Calu3 (cell line): ENCODE results near the gene JAK2. TPM values are rescaled to one million over a fixed set of nuclear protein-coding genes. Genes with fewer than 3 reads are reported as not detected.

Experiments used
- BruUV-seq: library from RNA; stranded (reverse); fragments of 400-500 nt; replicated peaks from 2 replicates; lab custom pipeline; 2021; lab: Mats Ljungman, UMichigan
- CTCF ChIA-PET: fragments of 300-600 bp; sonication (Branson Sonifier 250); formaldehyde crosslinking; loops from one replicate; lab custom pipeline; 2022; ENCODE audit warnings: antibody characterized with exemption; lab: Charles Lee
- DNase-seq: peaks from one replicate; pipeline ENCODE4 v3.0.0; 2022
- H3K27ac Mint-ChIP-seq: one replicate; pipeline ENCODE4 v1.8.0; 2022; ENCODE audit warnings: mixed read lengths; ENCODE audit not compliant: unreplicated experiment
- H3K27me3 Mint-ChIP-seq: one replicate; pipeline ENCODE4 v1.8.0; 2022; ENCODE audit warnings: mixed read lengths; ENCODE audit not compliant: unreplicated experiment
- H3K36me3 Mint-ChIP-seq: one replicate; pipeline ENCODE4 v1.8.0; 2022; ENCODE audit warnings: mild to moderate bottlenecking, moderate library complexity, mixed read lengths; ENCODE audit not compliant: insufficient read depth, unreplicated experiment
- H3K4me1 Mint-ChIP-seq: one replicate; pipeline ENCODE4 v1.8.0; 2022; ENCODE audit warnings: mild to moderate bottlenecking, low read depth, mixed read lengths; ENCODE audit not compliant: unreplicated experiment
- H3K4me3 Mint-ChIP-seq: one replicate; pipeline ENCODE4 v1.8.0; 2022; ENCODE audit warnings: mild to moderate bottlenecking, low read depth, moderate library complexity, mixed read lengths; ENCODE audit not compliant: unreplicated experiment
- H3K9me3 Mint-ChIP-seq: one replicate; pipeline ENCODE4 v1.8.0; 2022; ENCODE audit warnings: low read depth, mixed read lengths; ENCODE audit not compliant: unreplicated experiment
- CTCF ChIP-seq: fragments of 200-600 bp; IDR thresholded peaks from one replicate; pipeline ENCODE4 v1.8.0; 2022; ENCODE audit warnings: antibody characterized with exemption; ENCODE audit not compliant: unreplicated experiment
- intact Hi-C: fragments of 100-400 bp; cut with micrococcal nuclease; formaldehyde crosslinking; loops from one replicate; pipeline ENCODE4 v1.10.0; 2022; ENCODE audit not compliant: unreplicated experiment
- total RNA-seq: library from RNA; stranded (reverse); gene quantifications from 2 replicates; pipeline ENCODE4 v1.2.3, GENCODE V29; 2022

The JAK2 gene
- total RNA-seq, 1 experiment from 2014 or later, result 6.3 TPM

GRCh38 chr9:5043381-5043780 is 58.3 kb downstream of the JAK2 start:
- intact Hi-C loops, result no loop called here

GRCh38 chr9:5044160-5044559 is 59.1 kb downstream of the JAK2 start:
- intact Hi-C loops, result no loop called here
- H3K27me3 Mint-ChIP-seq, result no peaks in the 10 kb centered on the region
- TF ChIP-seq CTCF, result no peak
- CTCF ChIA-PET, result no interaction called here
- no peaks in the 10 kb centered on the region for H3K9me3 Mint-ChIP-seq
- no peak overlapping the region for H3K27ac Mint-ChIP-seq
- DNase-seq, result no peak
- H3K4me3 Mint-ChIP-seq, result no peak overlapping the region
- no peaks in the 10 kb centered on the region for H3K4me1 Mint-ChIP-seq
- BruUV-seq, result no TSS peak
- H3K36me3 Mint-ChIP-seq, result no peaks in the 10 kb centered on the region

More at GRCh38 chr9:5043381-5043780, 58.3 kb downstream of the JAK2 start:
- CTCF ChIA-PET, result no interaction called here
- no TSS peak for BruUV-seq
- Mint-ChIP-seq H3K9me3 (no peaks in the 10 kb centered on the region), H3K27ac (no peak overlapping the region), H3K4me3 (no peak overlapping the region), H3K27me3 (no peaks in the 10 kb centered on the region), H3K36me3 (no peaks in the 10 kb centered on the region), H3K4me1 (no peaks in the 10 kb centered on the region)
- DNase-seq, result no peak
- no peak for TF ChIP-seq CTCF

- H3K27me3 Mint-ChIP-seq, result no peaks in the 10 kb centered on the region
- no peaks in the 10 kb centered on the region for H3K4me1 Mint-ChIP-seq
- no peak for DNase-seq
- no peak for TF ChIP-seq CTCF
- H3K27ac Mint-ChIP-seq, result no peak overlapping the region
- no peaks in the 10 kb centered on the region for H3K9me3 Mint-ChIP-seq
- intact Hi-C loops, result no loop called here
- CTCF ChIA-PET, result no interaction called here
- H3K36me3 Mint-ChIP-seq, result no peaks in the 10 kb centered on the region
- no peak overlapping the region for H3K4me3 Mint-ChIP-seq
- BruUV-seq, result no TSS peak
Observed at GRCh38 chr9:5052838-5053237, 67.8 kb downstream of the JAK2 start.

- no peaks in the 10 kb centered on the region for H3K36me3 Mint-ChIP-seq
- DNase-seq, result no peak
- intact Hi-C loops, result no loop called here
- H3K4me1 Mint-ChIP-seq, result no peaks in the 10 kb centered on the region
- no peak for TF ChIP-seq CTCF
- H3K27ac Mint-ChIP-seq, result no peak overlapping the region
- no peak overlapping the region for H3K4me3 Mint-ChIP-seq
- H3K9me3 Mint-ChIP-seq, result no peaks in the 10 kb centered on the region
- no peaks in the 10 kb centered on the region for H3K27me3 Mint-ChIP-seq
- no TSS peak for BruUV-seq
- CTCF ChIA-PET, result no interaction called here
Observed at GRCh38 chr9:5062631-5063030, 77.6 kb downstream of the JAK2 start.
